GM21423 (cell line): ENCODE results near the gene COL4A1.

ENCODE experiments used
- ATAC-seq: cut with Tn5 transposase; IDR thresholded peaks from one replicate; pipeline ENCODE4 v1.9.1; 2021; ENCODE audit warnings: mild to moderate bottlenecking, moderate library complexity; ENCODE audit not compliant: unreplicated experiment

COL4A1 gene

GRCh38 chr13:110151462-110151861, 155.5 kb downstream of the COL4A1 start:
- ATAC-seq, result no peak

DNA sequence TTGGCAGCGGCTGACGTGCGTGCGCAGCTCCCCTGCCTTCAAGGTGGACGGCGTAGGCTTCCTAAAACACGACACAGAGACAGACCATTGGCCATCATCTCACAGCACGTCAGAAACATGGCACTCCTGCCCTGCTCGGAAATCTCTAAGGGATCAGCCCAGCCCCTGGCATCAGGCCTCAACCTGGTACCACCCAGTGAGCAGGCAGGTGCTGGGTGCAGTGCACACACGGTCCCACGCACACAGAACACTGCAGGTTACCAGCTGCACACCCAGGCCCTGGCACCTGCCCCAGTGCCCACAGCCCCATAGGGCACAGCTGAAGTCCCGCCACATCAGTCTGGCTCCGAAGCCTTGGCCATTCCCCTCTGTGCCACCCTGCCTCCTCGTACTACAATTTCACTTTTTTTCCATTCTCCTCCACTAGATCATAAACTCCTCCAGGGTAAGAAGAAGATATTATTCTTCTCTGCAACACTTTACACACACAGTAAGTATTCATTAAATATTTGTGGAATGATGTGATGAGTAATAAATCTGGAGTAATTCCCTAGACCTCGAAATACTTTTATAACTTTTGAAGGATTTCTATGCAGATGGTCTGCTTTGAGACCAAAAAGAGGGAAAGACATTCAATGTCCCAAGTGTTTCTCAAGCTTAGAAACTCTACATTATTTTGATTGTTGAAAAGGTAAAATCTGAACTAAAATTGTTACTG, 156.4 kb downstream of the COL4A1 start:
- no peak for ATAC-seq

DNA sequence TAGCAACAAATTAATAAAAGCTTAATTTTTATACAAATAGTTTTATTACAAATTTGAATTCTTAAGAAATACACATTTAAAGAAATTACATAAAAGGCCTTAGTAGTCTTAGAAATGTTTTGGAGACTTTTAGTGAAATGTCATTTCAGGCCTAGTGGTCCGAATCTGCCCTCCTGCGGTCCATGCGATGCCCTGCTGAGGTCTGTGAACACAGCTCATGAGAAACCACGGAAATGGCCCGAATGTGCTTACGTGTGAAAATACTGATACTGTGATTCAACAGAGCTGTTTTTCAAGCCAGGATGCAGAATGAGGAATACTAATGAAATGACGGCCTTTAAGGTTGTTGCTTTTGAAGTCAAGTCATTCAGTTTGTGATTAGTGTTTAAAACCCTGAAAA, 157.9 kb downstream of the COL4A1 start:
- ATAC-seq, result no peak

DNA sequence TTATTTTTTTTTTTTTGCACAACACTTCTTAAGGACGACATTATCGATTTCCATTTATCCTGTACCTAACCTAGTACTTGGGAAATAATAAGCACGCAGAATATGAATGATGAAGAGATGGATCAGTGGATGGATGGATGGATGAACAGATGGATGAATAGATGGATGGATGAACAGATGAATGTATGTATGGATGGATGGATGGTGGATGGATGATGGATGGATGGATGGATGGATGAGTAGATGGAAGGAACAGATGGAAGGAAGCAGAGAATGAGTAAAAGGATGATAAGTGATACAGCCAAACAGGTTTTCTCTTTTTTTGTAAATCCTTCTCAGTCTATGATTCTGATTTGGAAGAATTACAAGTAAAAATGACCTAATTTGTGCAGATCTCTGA, 166.9 kb downstream of the COL4A1 start:
- no peak for ATAC-seq

DNA sequence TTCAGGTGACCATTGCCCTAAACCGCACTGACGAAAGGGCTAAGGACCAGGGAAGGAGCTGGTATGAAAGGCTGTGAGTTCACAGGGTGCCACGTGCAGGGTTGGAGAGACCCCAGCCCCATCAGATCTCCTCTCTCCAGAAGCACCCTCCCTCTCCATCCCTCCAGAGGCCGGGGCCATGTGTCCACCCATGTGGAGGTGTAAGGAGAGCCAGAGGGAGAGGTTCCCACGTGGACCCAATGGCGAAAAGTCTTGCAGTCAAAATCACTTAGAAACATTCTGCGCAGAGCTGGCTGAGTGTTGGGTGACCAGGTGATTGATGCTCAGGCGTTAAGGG, 168.3 kb downstream of the COL4A1 start:
- ATAC-seq, result peak; percentile 4

- peak; percentile 70 for ATAC-seq
Measured at GRCh38 chr13:110138010-110138699, 168.8 kb downstream of the COL4A1 start.

- ATAC-seq, result peak; percentile 72
Measured at GRCh38 chr13:110137680-110138009, 169.3 kb downstream of the COL4A1 start.

- ATAC-seq, result no peak
Measured at GRCh38 chr13:110136660-110137585, 170.0 kb downstream of the COL4A1 start.

DNA sequence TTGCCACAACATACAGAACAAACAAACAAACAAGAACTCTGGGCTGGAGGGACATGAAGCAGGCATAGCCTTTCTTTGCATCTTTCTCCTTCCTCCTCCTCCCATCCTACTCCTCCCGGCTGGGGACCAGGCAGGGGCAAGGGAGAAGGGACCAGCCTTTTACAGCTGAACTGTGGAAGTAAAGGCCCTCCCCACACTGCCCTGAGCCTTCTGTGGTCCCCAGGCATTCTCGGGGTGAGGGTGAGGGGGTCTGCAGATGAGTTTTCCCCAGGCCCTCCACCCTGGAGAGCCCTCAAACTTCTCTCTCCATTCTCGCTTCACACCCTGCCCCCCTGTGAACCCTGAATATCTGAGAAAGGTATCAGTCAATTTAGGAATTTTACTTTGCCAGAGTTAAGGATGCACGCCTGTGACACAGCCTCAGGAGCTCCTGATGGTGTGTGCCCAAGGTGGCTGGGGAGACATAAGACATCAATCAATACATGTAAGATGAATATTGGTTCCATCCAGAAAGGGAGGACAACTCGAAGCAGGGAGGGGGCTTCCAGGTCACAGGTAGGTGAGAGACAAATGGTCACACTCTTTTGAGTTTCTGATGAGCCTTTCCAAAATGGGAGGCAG, 170.9 kb downstream of the COL4A1 start:
- no peak for ATAC-seq

DNA sequence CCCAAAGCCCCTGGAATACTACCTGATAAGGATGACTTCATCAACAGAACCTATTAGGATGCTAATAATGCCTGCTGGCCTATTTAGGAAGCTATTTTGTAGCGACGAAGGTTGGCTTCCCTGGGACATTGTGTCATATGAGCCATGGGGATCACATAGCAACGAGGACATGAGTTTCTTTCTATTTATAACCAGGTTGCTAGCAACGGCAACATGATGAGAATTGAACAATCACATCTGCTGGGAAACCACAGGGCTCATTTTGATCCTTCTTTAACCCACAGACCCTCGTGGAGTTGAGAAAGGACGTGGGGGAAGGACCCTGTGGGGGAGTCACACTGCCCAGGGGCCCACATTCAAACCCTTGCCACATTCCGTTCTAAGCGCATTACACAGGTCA, 172.2 kb downstream of the COL4A1 start:
- ATAC-seq, result no peak

GRCh38 chr13:110133425-110134235, 173.3 kb downstream of the COL4A1 start:
- no peak for ATAC-seq

DNA sequence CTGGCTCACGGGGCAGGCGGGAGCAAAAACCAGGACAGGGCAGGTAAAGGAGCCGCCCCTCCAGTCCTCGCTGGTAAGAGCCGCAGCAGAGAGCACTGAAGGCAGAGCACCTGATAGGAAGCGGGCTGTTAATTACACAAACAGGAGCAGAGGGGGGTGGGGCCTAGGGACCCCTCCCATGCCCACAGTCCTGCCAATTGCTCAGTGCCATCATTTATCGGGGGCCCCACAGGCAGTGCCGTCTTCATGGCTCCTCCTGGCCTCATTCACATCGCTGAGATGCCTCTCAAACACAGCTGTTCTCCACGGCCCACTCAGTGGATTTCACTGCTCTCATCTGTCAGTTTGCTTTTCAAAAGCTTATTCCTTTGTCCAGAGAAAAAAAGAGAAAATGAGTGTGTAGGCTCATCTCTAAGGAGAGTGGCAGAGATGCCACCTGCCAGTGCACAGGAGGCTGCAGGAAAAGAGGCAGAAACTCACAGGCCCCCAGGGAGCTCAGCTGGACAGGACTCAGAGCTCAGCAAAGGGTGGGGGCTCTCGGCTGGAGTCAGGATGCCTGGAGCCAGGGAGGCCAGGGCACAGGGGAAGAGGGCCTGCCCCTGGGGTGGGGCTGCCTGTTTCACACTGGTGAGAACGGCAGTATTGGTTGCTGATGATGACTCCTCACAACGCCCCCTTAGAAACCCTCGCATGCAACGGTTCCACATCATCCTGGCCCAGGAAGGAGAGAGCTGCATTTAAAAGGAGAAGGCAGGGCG, 174.6 kb downstream of the COL4A1 start:
- no peak for ATAC-seq

GRCh38 chr13:110131424-110131823, 175.5 kb downstream of the COL4A1 start:
- ATAC-seq, result no peak

DNA sequence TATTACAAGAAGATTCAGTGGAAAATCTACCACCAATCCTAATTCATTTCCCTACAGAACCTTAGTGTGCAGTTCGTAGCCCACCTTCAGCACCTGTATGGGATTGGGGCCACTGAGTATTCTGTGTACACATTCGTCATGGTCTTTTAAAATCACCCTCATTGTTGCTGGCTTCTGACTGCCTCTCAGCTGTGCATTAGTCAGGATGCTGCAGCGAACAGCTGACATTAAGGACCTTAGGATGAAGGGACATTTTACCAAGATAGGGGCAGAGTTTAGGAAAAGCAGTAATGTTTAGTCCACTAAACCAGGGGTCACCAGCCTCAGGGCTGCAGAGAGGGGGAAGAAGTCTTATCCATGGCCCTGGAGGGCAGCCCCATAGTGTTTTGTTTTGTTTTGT, 176.5 kb downstream of the COL4A1 start:
- ATAC-seq, result no peak

- no peak for ATAC-seq
Measured at GRCh38 chr13:110129539-110130186, 177.3 kb downstream of the COL4A1 start.

- no peak for ATAC-seq
Measured at GRCh38 chr13:110129076-110129475, 177.9 kb downstream of the COL4A1 start.

DNA sequence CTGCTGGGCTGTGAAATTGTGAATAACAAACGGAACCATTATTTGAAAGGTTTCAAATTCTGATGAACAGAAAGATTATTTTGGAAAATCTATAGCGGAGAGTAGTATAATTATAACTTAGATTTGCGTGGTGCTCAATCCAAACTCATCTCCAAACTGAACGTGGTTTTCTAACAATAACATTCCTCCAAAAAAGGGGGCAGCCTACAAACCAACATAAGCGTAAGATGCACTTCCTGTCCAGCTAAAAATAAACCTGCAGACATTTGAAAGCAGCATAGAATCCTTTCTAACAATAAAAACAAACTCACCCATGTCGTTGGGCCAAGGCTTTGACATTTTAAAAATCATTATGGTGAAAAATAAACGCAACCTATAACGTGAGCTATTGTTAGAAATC, 178.4 kb downstream of the COL4A1 start:
- no peak for ATAC-seq

DNA sequence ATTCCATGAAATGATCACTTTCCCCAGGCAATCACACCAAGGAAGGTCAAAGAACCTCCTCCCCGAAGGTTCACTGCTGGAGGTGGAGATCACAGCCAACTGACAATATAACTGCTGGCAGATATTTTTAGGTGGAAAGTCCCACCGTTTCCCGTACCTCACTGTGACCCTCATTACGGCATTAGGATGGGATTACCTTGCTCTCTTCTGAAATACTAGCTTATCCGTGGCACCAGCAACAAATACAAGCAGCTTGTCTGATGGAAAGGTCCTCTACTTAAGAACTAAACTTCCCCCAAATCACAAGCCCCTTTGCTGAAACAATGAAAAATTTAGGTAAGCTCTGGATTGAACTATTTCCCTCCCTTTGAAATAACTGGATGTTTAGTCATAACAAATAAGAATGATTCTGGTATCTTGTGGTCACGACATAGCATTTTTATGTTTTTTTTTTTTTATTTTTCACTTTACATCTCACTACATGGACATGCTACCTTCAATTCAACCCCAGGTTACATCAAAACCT, 178.9 kb downstream of the COL4A1 start:
- ATAC-seq, result no peak

GRCh38 chr13:110126391-110126961, 180.5 kb downstream of the COL4A1 start:
- ATAC-seq, result no peak
